Forelimb muscle (tissue), 1 donor: ENCODE results near the gene BLCAP. TPM values are rescaled to one million over a fixed set of nuclear protein-coding genes. Genes with fewer than 3 reads are reported as not detected.

Experiments used
- DNase-seq: peaks from one replicate; pipeline ENCODE4 v3.0.0-alpha.2; 2013; ENCODE audit warnings: low read depth
- polyA plus RNA-seq: library from polyadenylated mRNA; unstranded; fragments of 120-200 nt; gene quantifications from one replicate; pipeline ENCODE4 v1.2.1, GENCODE V29; 2013; ENCODE audit not compliant: insufficient read length

The BLCAP gene
- polyA plus RNA-seq, 1 donor = 528 TPM

DNA sequence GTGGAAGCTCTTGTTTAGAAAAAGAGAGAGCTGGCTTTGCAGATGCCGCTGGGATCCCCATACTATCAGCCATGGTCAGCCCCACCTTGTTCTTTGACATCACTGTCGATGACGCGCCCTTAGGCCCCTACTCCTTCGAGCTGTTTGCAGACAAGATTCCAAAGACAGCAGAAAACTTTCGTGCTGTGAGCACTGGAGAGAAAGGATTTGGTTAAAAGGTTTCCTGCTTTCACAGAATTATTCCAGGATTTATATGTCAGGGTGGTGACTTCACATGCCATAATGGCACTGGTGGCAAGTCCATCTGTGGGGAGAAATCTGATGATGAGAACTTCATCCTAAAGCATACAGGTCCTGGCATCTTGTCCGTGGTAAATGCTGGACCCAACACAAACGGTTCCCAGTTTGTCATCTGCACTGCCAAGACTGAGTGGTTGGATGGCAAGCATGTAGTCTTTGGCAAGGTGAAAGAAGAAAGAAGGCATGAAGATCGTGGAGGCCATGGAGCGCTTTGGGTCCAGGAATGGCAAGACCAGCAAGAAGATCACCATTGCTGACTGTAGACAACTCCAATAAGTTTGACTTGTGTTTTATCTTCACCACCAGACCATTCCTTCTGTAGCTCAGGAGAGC lies 2.4 kb upstream of the BLCAP start:
- DNase-seq = no peak

DNA sequence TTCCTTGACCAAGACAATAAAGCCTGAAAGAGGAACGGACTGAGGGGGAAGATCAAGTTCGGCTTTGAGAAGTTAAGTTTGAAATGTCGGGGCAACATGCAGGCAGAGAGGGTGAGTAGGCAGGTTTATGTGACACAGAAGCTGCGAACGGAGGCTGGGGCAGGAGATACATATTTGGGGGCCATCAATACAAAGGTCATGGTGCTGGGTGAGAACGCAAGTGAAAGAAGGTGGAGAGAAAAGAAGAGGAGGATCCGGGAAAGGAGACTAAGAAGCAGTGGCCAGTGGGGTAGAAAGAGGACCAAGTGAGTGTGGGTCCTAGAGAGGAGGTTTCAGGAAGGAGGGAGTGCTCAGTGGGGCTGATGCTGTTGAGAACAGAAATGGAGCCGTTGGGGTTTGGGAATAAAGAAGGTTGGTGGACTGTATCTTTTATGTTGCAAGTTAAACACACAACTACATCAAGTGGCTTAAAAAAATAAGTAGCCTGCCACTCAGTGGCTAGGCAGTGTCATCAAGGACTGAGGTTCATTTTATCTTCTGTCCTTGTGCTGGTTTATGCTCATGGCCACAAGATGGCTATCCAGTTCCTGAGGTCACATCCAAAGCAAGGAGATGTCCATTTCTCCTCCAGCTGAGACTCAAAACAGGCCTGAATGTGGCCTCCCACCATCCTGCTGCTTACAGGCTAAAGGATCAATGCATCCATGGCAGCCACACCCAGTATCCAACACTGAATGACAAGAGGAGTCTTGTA lies 1.7 kb upstream of the BLCAP start:
- no peak for DNase-seq

GRCh38 chr20:37528446-37529213 lies 954 bp upstream of the BLCAP start:
- DNase-seq = no peak

- no peak for DNase-seq
These were observed 638 bp downstream of the BLCAP start for GRCh38 chr20:37526839-37527637.

GRCh38 chr20:37526238-37526838 lies 1.3 kb downstream of the BLCAP start:
- DNase-seq = no peak

DNA sequence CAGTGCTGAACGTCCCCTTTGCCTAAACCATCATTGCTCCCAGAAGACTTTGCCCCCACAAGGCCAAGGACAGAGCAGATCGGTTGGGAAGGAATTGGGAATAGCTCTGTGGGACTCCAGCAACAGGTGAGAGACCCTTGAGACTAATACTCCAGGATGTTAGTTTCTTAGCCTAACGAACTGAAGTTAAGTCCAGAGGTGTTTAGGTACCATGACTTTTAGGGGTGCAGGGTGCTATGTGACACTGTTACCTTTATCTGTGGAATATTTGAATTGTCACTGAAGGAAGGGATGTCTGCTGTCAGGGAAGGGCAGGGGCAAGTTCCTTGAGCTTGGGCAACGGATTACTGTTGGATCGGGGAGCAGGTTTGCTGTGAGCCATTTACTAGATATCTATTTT lies 1.9 kb downstream of the BLCAP start:
- no peak for DNase-seq

DNA sequence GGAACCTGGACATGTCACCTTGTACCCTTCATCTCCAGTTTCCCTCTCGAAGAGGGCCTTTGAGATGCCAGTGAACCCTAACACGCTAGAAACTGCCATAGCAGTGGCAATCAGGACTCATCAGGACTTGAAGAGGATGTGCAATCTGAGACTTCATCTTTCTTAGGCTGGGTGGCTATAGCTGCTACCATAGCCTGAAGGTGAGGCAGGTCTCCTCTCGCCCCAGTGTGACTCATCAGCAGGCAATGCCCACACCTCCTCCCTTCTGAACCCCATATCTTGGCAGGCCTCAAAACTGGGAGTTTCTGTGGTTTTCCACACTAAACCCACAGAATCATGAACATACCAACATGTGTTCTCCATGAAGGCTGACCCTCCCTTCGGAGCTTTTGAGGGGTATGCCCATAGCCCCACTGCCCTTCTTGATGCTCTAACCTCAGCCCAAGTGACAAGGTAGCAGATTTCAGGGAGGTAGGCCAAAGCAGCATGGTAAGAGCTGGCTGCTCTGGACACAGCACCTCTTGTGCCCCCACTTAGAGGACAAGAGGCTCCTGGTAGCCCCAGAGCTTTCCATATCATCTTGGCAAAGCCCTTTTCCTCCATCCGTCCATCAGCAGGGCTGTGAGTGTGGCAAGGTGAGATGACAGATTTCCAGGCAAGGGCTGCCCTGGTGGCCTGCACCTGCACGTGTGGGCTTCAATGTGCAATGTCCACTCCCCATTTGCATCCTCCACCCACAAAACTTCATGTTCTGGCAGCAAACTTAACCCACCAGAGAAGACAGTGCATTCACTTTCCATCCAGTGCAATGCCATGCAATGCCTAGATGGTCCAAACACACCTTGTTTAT lies 2.6 kb downstream of the BLCAP start:
- DNase-seq = no peak

GRCh38 chr20:37523911-37524700 lies 3.6 kb downstream of the BLCAP start:
- DNase-seq = no peak

- no peak for DNase-seq
These were observed 4.7 kb downstream of the BLCAP start for GRCh38 chr20:37523012-37523391.

DNA sequence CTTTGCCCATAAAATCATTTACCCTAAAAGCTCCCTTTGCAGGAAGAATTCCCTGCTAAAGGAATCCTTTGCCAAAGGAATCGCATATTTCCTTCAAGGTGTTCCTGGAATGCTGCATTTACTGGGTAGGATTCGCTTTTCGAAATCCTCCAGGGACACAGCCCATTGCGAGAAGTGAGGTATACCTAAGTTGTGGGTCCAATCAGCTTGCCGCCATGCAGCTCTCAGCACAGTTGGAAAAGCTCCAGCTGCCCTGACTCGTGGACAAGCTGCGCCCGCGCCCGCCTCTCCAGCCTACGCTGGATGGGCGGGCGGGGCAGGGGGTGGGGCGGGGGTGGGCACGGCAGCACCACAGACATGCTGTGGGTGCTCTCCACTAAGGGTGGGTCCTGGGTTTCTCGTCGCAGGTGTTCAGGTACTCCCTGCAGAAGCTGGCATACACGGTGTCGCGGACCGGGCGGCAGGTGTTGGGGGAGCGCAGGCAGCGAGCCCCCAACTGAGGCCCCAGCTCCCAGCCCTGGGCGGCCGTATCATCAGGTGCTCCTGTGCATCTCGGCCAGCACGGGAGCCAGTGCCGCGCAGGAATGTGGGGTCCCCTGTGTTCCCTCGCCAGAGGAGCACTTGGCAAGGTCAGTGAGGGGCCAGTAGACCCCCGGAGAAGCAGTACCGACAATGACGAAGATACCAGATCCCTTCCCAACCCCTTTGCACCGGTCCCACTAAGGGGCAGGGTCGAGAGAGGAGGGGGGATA lies 5.2 kb downstream of the BLCAP start:
- DNase-seq = no peak

DNA sequence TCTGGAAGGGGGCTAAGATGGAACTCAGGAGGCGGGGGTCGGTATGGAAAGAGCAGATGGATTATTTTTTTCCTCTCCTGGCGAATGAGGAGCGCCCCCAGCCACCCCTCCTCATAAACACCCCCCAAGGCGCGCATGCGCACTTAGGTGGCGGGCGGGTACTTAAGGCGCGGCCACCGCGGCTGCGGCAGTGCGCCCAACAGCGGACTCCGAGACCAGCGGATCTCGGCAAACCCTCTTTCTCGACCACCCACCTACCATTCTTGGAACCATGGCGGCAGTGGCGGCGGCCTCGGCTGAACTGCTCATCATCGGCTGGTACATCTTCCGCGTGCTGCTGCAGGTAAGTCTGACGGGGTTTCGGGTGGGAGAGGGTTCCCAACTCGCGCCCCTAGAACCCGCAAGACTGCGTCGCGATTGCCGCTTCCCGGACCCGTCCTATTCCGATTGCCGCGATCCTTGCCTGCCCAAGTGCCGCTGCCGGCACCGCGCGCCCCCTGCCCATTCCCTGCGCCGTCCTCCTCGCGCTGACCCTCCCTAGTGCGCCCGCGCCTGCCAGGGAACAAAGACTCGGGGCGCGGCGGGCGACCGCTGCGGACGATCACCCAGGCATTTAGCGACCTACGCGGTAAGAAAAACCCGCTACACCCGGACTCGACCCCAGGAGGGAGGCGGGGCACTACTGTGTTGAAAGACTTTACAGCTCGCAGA lies 6.5 kb downstream of the BLCAP start, which contains the start of gene NNAT:
Gene NNAT (plus strand): TSS at position 190 of the 711 bp plus-strand sequence. CDS start 82 bp downstream, at position 272.
- DNase-seq = no peak

DNA sequence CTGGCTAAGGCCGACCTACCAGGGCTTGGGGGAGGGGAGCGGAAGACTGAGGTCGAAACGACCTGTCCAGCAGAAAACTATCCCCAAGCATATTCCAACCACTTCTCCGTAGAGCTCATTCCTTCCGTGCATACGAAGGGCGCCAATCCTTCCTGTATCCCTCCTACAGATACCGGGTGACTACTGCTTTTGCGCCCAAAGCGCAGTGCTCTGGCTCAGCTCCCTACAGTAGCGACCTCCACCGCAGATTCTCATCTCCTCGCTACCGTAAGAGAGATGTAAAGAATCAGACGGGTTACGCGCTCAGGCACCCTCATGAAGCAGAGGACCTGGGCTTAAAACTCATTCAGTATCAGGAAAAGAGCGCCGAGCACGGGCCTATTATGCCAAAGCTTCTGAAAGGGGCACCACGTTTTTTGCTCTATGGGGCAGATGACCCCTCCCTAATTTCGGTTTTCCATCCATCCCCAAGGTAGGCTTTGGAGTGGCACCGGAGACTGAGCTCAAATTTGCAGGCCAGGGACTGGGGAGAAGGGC lies 7.2 kb downstream of the BLCAP start:
- no peak for DNase-seq

- no peak for DNase-seq
These were observed 7.9 kb downstream of the BLCAP start for GRCh38 chr20:37519508-37520418.

DNA sequence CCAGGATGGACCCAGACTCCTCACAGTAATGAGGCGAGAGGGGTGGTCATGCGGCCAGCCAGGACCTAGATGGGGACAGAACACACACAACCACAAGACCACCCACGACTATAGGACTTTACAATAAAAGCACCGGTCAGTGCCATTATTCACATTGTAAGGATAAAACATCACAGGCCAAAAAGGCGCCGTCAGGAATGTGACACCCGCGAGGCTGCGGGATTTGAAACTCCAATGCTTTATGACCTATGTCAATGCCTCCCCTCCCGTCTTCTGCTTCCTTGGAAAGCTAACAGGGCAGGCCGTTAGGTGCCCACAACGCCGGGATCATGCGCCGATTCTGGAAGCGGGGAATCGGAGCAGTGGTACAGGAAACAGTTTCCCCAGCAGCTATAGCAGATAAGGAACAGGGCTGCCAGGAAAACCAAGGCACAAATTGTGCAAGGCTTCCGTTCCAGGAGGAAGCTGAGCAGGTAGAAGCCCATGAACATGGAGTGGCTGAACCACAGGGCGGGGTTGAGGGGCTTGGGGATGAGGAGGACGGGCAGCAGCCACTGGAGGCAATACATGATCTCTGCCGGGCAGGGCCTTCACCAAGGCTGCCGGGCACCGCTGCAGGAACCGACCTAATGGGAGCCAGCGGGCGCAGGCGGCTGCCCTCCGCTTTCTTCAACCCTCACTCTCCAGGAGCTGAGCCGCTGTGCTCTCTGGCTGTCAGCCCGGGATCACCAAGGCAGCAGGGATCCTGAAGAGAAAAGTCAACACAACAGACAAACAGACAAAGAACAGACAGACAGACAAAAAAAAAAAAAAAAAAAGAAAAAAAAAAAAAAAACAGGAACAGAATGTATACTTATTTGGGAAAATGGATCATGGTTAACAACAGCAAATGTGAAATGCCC lies 8.8 kb downstream of the BLCAP start:
- DNase-seq = no peak

DNA sequence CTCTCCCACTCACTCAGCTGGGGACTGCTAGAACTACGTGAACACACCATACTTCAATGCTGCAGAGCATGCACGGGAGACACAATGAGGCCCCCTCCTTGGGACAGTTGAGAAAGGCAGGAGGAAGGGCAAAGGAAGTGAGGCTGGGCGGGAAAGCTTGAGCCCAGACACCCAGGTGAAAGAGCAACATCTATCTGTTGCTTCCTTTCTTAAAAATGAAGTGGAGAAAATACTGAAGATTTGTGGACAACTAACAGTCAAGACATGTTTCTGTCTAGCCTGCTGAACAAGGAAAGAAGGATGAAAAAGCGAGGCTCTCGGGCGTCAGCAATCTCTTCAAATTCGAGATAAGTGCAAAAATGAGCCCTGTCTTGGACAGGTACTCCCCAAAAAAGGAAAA lies 9.6 kb downstream of the BLCAP start:
- no peak for DNase-seq
